ENCODE results near the gene COL10A1.

Gene COL10A1

DNA sequence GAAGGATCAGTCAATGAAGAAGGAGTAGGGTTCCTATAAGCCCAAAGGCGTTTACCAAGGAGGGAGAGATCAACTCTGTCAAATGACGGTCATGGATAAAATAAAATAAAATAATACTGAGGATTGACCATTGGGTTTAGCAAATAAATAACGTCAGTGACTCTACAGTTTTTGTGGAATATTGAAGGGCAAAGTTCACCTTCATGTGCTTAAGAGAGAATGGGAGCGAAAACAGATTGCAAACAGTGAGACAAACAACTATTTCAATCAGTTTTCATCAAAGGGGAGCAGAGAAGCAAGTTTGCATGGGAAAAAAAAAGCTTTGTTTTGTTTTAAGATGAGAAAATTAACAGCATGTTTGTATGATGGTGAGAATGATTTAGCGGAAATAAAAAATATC is 42.9 kb downstream of the COL10A1 start:
- no peak for DNase-seq (ENCODE audit: low read depth in 3 of 3)

DNA sequence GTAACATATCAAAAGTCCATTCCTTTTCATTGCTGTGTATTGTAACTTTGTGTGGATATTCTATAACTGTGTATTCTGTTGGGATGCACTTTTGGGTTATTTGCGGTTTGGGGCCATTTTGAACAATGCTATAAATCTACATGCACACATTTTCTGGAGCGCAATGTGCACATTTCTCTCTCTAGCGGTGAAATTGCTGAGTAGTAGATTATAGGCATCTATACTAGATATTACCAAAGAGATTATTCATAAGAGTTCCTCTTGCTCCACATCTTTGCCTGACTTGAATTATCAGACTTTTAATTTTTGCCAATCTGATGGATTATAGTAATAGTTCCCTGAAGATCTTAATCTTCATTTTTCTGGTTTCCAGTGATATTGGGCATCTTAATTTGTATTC is 47.0 kb downstream of the COL10A1 start:
- DNase-seq (ENCODE audit: low read depth in 3 of 3) = no peak

DNA sequence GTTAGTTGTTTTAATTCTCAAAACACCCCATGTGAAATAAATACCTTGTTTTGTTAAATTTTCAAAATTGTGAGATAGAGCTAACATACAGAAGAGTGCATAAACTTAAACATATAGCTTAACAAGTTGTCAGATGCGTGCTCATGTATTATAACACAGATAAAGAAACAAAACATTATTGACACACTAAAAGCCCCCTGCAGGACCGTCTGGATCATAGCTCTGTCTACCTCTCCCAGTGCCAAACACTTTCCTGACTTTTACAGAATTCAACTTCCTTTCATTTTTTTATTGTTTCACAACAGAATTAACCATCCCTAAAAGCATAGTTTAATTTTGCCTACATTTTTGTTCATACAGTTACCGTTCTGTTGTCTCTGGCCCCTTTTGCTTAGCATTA is 47.4 kb downstream of the COL10A1 start:
- DNase-seq (ENCODE audit: low read depth in 3 of 3) = no peak

DNA sequence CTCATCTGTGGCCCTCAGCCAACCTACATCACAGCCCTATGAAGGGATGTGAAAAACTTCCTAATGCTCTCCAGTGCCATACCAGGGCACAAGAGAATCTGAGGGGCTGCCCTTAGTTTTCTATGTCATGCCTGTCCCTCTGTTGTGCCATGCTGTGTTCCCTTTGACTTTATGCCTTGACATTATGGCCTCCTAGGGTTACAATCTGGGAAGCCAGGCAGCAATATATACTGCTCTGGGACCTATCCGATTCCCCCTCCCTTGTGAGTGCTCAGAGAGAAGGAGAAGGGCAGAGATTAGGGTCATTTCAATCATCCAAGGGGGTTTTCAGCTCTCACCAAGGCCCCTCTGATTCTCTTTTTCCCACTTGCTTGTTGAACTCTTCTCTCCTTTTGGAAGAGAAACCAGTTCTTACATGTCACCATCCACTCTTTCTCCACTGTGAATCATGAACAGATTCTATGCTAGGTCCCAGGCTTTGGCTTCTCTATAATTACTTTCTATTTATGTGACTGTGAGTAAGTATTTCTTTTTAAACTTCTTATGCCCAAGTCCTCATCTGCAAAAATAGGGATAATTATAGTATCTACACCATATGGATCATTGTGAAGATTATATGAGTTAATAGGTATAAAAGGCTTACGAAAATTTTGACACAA is 51.1 kb downstream of the COL10A1 start:
- DNase-seq (ENCODE audit: low read depth in 3 of 3) = no peak

DNA sequence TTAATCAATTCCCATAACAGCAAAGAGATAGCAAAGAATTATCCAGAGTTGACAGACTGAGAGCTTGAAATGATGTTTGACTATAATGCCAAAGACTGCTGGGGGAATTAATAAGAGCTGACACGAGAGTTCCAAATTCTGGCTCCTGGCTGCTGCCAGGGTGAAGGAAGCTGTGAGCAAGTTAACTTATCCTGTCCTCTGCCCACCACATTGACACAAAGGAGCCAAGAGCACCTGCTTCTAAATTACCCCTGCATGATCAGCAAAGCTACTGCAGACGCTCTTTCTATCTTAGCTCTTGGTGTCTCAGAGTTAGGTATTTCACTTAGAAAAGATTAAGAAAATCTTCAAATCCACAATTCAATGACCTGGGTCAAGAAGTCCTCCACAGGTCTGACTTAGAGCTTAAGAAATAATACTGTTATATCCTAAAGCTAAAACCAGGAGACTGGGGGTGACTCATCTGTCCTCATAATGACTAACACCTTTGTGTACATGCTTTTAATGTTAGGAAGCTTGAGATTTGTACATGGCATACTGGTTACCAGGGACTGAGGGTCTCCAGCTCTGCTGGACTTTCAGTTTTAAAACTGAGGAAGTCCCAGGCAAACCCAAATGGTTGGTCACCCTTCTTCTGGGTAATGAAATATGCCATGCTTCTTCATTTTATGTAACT is 52.0 kb downstream of the COL10A1 start:
- no peak for DNase-seq (ENCODE audit: low read depth in 3 of 3)

DNA sequence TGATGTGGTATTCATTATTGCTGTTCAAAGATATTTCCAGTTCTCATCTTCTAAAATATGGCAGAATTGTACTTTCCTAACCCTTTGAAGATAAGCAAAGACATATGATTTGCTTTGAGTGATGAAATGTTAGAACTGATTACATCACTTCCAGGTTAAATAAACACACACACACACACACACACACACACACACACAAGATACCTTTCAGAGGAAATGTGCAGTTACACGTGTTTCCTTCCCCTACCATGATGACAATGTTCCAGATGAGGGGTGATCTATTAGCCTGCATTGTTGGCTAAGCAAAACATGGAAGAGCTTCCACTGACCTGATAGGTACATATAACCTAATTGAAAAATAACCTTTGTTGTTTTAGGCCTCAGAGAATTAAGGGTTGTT is 53.6 kb downstream of the COL10A1 start:
- DNase-seq (ENCODE audit: low read depth in 3 of 3) = no peak

DNA sequence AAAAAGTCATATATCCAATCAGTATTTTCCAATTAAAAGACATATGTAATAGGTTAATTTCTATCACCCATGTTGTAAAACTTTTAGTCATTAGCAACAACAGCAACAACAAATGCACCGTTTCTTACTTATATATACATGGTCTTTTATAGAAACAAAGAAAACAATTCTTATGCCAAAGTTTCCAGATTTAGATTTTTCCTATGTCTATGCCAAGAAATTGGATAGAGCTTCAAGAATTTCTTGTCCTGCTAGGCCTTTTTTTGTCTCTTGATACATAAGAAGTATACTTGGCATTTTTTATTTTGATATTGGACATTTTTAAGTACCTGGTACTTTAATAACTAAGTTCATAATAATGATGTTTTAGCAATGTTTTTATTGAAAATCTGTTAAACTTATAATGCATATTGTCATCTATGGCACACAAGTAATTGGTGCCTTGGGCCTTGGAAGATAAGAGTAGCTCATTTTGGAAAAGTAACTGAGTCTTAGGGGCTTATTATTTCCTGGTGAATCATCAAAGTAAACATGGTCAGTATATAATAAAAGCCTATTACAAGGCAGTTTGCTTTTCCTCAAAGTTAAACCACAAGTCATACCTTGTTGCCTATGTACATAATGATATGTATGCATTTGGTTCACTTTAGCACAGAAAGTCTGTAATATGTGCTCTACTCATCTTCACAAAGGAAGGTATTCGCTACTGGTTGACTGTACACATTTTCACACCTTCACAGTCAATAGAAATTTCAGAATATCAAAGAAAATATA is 55.1 kb downstream of the COL10A1 start:
- DNase-seq (ENCODE audit: low read depth in 3 of 3) = no peak

DNA sequence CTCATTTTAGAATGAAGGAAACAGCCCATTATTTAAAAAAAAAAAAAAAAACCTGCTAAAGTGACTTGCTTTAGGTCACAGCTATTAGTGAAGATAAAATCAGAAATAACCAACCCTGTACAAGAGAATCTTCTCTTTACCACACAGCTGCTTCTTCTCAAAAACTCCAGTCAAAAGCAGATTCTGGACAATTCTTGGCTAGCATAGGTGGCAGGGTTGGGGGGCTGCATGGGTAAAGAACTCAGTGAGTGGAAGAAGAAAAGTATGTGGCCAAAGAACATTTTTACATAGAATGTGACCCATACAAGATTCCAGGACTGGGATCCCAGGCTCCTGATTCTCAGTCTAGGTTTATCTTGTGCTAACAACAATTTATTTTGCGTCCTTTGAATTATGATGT is 55.8 kb downstream of the COL10A1 start:
- DNase-seq (ENCODE audit: low read depth in 3 of 3) = no peak

All from stimulated activated CD4-positive, alpha-beta T cell treated with anti-CD3 and anti-CD28 coated beads, TNF-alpha, amount 100 ng/mL, for 48 hours (primary cell).